GM23338 (cell line): ENCODE data around the gene GRB14. TPM values are rescaled to one million over a fixed set of nuclear protein-coding genes. Genes with fewer than 3 reads are reported as not detected.

Source experiments
- ATAC-seq: fragments of 200-7000 bp; cut with Tn5 transposase; 3 replicates; pipeline ENCODE4 v1.9.1; 2020
- DNase-seq: peaks from one replicate; pipeline ENCODE4 v3.0.0-alpha.2; 2015; ENCODE audit warnings: low spot score
- H2AFZ ChIP-seq: fragments of 200-600 bp; sonication (generic); 2 replicates; pipeline ENCODE4 v1.8.0; 2016; ENCODE audit warnings: antibody characterized with exemption, mild to moderate bottlenecking, moderate library complexity
- H3F3A ChIP-seq: fragments of 200-600 bp; sonication (generic); replicated peaks from 2 replicates; pipeline ENCODE4 v1.8.0; 2017; ENCODE audit warnings: antibody characterized with exemption, mixed run types, low read depth
- H3K27ac ChIP-seq: fragments of 200-600 bp; sonication (generic); 2 replicates; pipeline ENCODE4 v1.6.1; 2016; ENCODE audit warnings: low read depth
- H3K27me3 ChIP-seq: fragments of 200-600 bp; sonication (generic); 2 replicates; pipeline ENCODE4 v1.8.0; 2016; ENCODE audit warnings: mild to moderate bottlenecking, mixed run types, moderate library complexity; ENCODE audit not compliant: insufficient read depth
- H3K36me3 ChIP-seq: fragments of 200-600 bp; sonication (generic); 2 replicates; pipeline ENCODE4 v1.8.0; 2016; ENCODE audit warnings: mild to moderate bottlenecking; ENCODE audit not compliant: insufficient read depth
- H3K4me1 ChIP-seq: fragments of 200-600 bp; sonication (generic); 2 replicates; pipeline ENCODE4 v1.8.0; 2016; ENCODE audit warnings: mild to moderate bottlenecking, moderate library complexity; ENCODE audit not compliant: insufficient read depth
- H3K4me2 ChIP-seq: fragments of 200-600 bp; sonication (generic); 2 replicates; pipeline ENCODE4 v1.7.1; 2017; ENCODE audit warnings: mixed run types
- H3K4me3 ChIP-seq: fragments of 200-600 bp; sonication (generic); 2 replicates; pipeline ENCODE4 v1.6.1; 2016; ENCODE audit warnings: mixed run types
- H3K79me2 ChIP-seq: fragments of 200-600 bp; sonication (generic); replicated peaks from 2 replicates; pipeline ENCODE4 v1.8.0; 2017; ENCODE audit warnings: mild to moderate bottlenecking; ENCODE audit not compliant: insufficient read depth
- H3K9me2 ChIP-seq: fragments of 200-600 bp; sonication (generic); 2 replicates; pipeline ENCODE4 v1.8.0; 2017; ENCODE audit not compliant: insufficient read depth
- H4K20me1 ChIP-seq: fragments of 200-600 bp; sonication (generic); replicated peaks from 2 replicates; pipeline ENCODE4 v1.8.0; 2017; ENCODE audit warnings: mild to moderate bottlenecking; ENCODE audit not compliant: insufficient read depth
- H3K27ac Mint-ChIP-seq: 2 replicates; pipeline ENCODE4 v1.8.0; 2020; ENCODE audit warnings: inconsistent platforms, mild to moderate bottlenecking, moderate library complexity, mixed read lengths
- H3K27me3 Mint-ChIP-seq: 3 replicates; pipeline ENCODE4 v1.8.0; 2022; ENCODE audit warnings: low read depth, mild to moderate bottlenecking, moderate library complexity, mixed read lengths, inconsistent platforms; ENCODE audit not compliant: insufficient read depth, poor library complexity
- H3K36me3 Mint-ChIP-seq: 3 replicates; pipeline ENCODE4 v1.8.0; 2021; ENCODE audit warnings: low read depth, mild to moderate bottlenecking, inconsistent platforms, moderate library complexity, mixed read lengths
- H3K4me1 Mint-ChIP-seq: 3 replicates; pipeline ENCODE4 v1.8.0; 2020; ENCODE audit warnings: mild to moderate bottlenecking, inconsistent platforms, mixed read lengths
- H3K4me3 Mint-ChIP-seq: 3 replicates; pipeline ENCODE4 v1.8.0; 2021; ENCODE audit warnings: moderate library complexity, mild to moderate bottlenecking, inconsistent platforms, mixed read lengths
- H3K9me3 Mint-ChIP-seq: 3 replicates; pipeline ENCODE4 v1.8.0; 2020; ENCODE audit warnings: moderate library complexity, mild to moderate bottlenecking, inconsistent platforms, mixed read lengths
- CTCF ChIP-seq, 2 experiments: fragments of 200-600 bp in 1 of 2; sonication (generic) in 1 of 2; conservative IDR thresholded peaks; 2 replicates each; pipeline versions ENCODE4 v1.5.1 to v1.6.1; 2016 to 2017; ENCODE audit warnings: antibody characterized with exemption in 2 of 2, low read depth in 2 of 2, mild to moderate bottlenecking in 2 of 2, moderate library complexity in 1 of 2
- ETS1 ChIP-seq: IDR thresholded peaks from 2 replicates; pipeline ENCODE4 v1.6.1; 2016; ENCODE audit warnings: antibody characterized with exemption
- EZH2 ChIP-seq: fragments of 200-600 bp; sonication (generic); IDR thresholded peaks from one replicate; pipeline ENCODE4 v1.8.0; 2017; ENCODE audit warnings: antibody characterized with exemption, mild to moderate bottlenecking, low read depth; ENCODE audit not compliant: unreplicated experiment
- REST ChIP-seq: IDR thresholded peaks from one replicate; pipeline ENCODE4 v1.6.1; 2018; ENCODE audit warnings: antibody characterized with exemption; ENCODE audit not compliant: unreplicated experiment
- polyA plus RNA-seq: library from polyadenylated mRNA; unstranded; fragments of >200 nt; fragmentation: Nextera tagmentation; extraction: Ambion mirVana; gene quantifications from 2 replicates; pipeline ENCODE4 v1.2.1, GENCODE V29; 2016
- total RNA-seq: library from RNA; depleted of rRNA; stranded (reverse); fragments of >200 nt; shearing (Covaris generic); gene quantifications from 2 replicates; pipeline ENCODE4 v1.2.3, GENCODE V29; 2014

Gene GRB14
- total and polyA plus RNA-seq, 2 experiments from 2014 or later = 16.0 to 28.9 TPM

- H3K4me3 Mint-ChIP-seq = peak overlapping the region; percentile 92
- H3K79me2 ChIP-seq = no peaks in the 10 kb centered on the region
- no peaks in the 10 kb centered on the region for H3F3A ChIP-seq
- no peaks in the 10 kb centered on the region for H4K20me1 ChIP-seq
- no peaks in the 10 kb centered on the region for H3K36me3 ChIP-seq
- H3K27me3 ChIP-seq = no peaks in the 10 kb centered on the region
- H3K27me3 Mint-ChIP-seq = peaks cover 5% of the 10 kb centered on the region
- no peak overlapping the region for H3K27ac ChIP-seq
- peak overlapping the region; percentile 78 for H3K4me2 ChIP-seq
- no peak overlapping the region for H2AFZ ChIP-seq
- ATAC-seq (peak; percentile 14), DNase-seq (peak; percentile 41)
- H3K36me3 Mint-ChIP-seq = 0 out of 3 replicates have a peak, but pooled peaks cover 6% of the 10 kb centered on the region
- peak overlapping the region; percentile 62 for H3K4me3 ChIP-seq
- no peaks in the 10 kb centered on the region for H3K9me3 Mint-ChIP-seq
- peaks cover 31% of the 10 kb centered on the region for H3K4me1 Mint-ChIP-seq
- no peak overlapping the region for H3K27ac Mint-ChIP-seq
- H3K9me2 ChIP-seq = no peaks in the 10 kb centered on the region
- H3K4me1 ChIP-seq = peaks cover 31% of the 10 kb centered on the region
- 0 out of 4 replicates have a peak, but pooled peaks of 1 of the 2 experiments have one; percentile 14 for TF ChIP-seq CTCF (conservative IDR thresholded peaks at IDR 0.05; ENCODE audit: low read depth in 2 of 2)
- no peak for TF ChIP-seq EZH2
- TF ChIP-seq REST = no peak
These were observed 1.2 kb upstream of the GRB14 start for GRCh38 chr2:164622338-164623106.

GRCh38 chr2:164621764-164622105, 453 bp upstream of the GRB14 start:
- Mint-ChIP-seq H3K27ac (peak overlapping the region; percentile 93), H3K36me3 (0 out of 3 replicates have a peak, but pooled peaks cover 6% of the 10 kb centered on the region), H3K9me3 (no peaks in the 10 kb centered on the region), H3K4me3 (peak overlapping the region; percentile 92), H3K27me3 (peaks cover 5% of the 10 kb centered on the region), H3K4me1 (peaks cover 31% of the 10 kb centered on the region)
- peak; percentile 31; the same call in 1 of the 3 replicates for ATAC-seq
- no peaks in the 10 kb centered on the region for H3K27me3 ChIP-seq
- H4K20me1 ChIP-seq = no peaks in the 10 kb centered on the region
- no peaks in the 10 kb centered on the region for H3K9me2 ChIP-seq
- peaks cover 31% of the 10 kb centered on the region for H3K4me1 ChIP-seq
- peak overlapping the region; percentile 78 for H3K4me2 ChIP-seq
- peak overlapping the region; percentile 62 for H3K4me3 ChIP-seq
- no peaks in the 10 kb centered on the region for H3F3A ChIP-seq
- peak; percentile 60 for DNase-seq
- H2AFZ ChIP-seq = no peak overlapping the region
- TF ChIP-seq ETS1 = no peak
- H3K27ac ChIP-seq = peak overlapping the region; percentile 68; the same call in 1 of the 2 replicates
- no peaks in the 10 kb centered on the region for H3K36me3 ChIP-seq
- no peaks in the 10 kb centered on the region for H3K79me2 ChIP-seq
